Pericardium fibroblast (primary cell): Measurements from ENCODE around the gene HERC6. TPM values are rescaled to one million over a fixed set of nuclear protein-coding genes. Genes with fewer than 3 reads are reported as not detected.

Experiments
- total RNA-seq: library from RNA; depleted of rRNA; stranded (reverse); fragments of >200 nt; gene quantifications from 2 replicates; pipeline ENCODE4 v1.2.3, GENCODE V29; 2015

The HERC6 gene
- 1.2 and 1.4 TPM in 2 replicates for total RNA-seq

DNA sequence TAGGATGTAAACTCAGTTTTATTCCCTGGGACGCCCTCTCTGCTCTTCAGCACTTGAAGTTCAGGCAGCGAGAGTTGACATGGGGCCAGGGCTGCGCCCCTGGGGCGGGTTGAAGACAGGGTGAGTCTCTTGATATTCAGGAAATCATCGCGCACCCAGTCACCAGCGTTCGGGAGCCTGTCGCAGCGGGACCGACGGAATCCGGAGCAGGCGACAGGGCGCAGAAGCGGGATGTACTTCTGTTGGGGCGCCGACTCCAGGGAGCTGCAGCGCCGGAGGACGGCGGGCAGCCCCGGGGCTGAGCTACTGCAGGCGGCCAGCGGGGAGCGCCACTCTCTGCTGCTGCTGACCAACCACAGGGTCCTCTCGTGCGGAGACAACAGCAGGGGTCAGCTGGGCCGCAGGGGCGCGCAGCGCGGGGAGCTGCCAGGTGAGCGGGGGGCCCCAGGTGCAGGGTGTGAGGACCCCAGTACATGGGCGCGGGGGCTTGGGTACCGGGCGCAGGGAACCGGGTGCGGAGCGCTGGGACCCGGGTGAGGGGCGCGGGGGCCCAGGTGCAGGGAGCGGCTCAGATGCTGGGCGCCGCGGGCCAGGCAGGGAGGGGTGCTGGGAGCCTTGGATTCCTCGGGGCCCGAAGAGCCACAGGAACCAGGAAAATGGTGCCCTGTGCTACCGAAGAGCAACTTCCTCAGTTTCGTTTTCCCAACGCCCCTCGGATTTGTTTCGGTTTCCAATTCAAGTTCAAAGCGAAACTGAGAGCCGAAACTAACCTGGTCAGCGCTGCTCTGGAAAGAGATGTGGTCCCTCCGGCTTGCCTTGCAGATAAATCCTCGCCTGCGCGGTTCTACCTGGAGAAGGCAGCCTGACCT lies at the start of gene HERC6:
HERC6 (plus strand) TSS at position 162 of the 869 bp plus-strand sequence; CDS start at position 232, 70 bp downstream.

DNA sequence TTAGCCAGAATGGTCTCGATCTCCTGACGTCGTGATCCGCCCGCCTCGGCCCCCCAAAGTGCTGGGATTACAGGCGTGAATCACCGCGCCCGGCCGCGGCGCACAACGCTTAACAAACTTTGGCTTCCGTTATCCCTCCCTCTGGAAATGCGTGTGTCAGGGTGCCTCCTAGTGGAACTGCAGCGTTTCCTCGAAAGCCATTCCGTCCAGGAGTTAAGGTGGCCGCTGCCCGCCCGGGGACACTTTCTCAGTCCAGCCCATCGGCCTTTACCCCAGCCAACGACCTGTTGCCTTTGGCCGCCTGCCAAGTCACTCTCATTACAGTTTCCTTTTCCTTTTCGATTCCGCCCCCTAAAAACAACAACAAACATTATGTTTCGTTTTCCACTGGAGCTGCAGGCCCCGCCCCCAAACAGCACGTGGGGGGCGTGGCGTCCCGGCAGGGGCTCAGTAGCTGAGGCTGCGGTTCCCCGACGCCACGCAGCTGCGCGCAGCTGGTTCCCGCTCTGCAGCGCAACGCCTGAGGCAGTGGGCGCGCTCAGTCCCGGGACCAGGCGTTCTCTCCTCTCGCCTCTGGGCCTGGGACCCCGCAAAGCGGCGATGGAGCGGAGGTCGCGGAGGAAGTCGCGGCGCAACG lies 78.1 kb downstream of the HERC6 start, which contains the start of gene HERC5:
HERC5 (plus strand) TSS at position 450 of the 637 bp plus-strand sequence; CDS start at position 601, 151 bp downstream.

Other genes with a start within 250 kb of the HERC6 start
- under 0.01 and 0.23 TPM in 2 replicates for gene ABCG2, start 220.2 kb upstream of the HERC6 start, total RNA-seq
- 1.8 and 6.9 TPM in 2 replicates for gene PPM1K, start 94.3 kb upstream of the HERC6 start, total RNA-seq
- 0.23 and 0.34 TPM in 2 replicates for gene HERC5, start 78.3 kb downstream of the HERC6 start, total RNA-seq
- gene PYURF, start 144.9 kb downstream of the HERC6 start, total RNA-seq: 74.3 and 83.5 TPM in 2 replicates
- 6.2 and 11.1 TPM in 2 replicates for gene HERC3, start 213.6 kb downstream of the HERC6 start, total RNA-seq